LNCAP (cell line): Measurements from ENCODE around the gene TRIM41.

Experiments
- CTCF ChIP-seq: fragments of 450-650 bp; IDR thresholded peaks from 2 replicates; pipeline ENCODE4 v1.5.1; 2017; ENCODE audit warnings: mild to moderate bottlenecking

Gene TRIM41

GRCh38 chr5:181186022-181186421 is 37.1 kb upstream of the TRIM41 start:
- TF ChIP-seq CTCF, result no peak

- TF ChIP-seq CTCF, result no peak
Measured at GRCh38 chr5:181186986-181187499, 36.0 kb upstream of the TRIM41 start.

- peak; percentile 31; the same call in 1 of the 2 replicates for TF ChIP-seq CTCF
Measured at GRCh38 chr5:181187500-181188213, 35.4 kb upstream of the TRIM41 start.

GRCh38 chr5:181188700-181189362 is 34.2 kb upstream of the TRIM41 start:
- peak; percentile 11; the same call in 1 of the 2 replicates for TF ChIP-seq CTCF

GRCh38 chr5:181189363-181189961 is 33.6 kb upstream of the TRIM41 start:
- no peak for TF ChIP-seq CTCF

- TF ChIP-seq CTCF, result no peak
Measured at GRCh38 chr5:181189962-181190710, 32.9 kb upstream of the TRIM41 start.
